ENCODE data around the gene HK1. TPM values are rescaled to one million over a fixed set of nuclear protein-coding genes. Genes with fewer than 3 reads are reported as not detected.
A peak's percentile ranks its signal among the peaks of the same experiment; 100 is the strongest.

HK1 gene
- total and polyA plus RNA-seq, 2 of the 13 experiments (the other 11 are each of a cell fraction or from before 2014, with no cell fraction given), result 0.29 to 1.5 TPM

- TF ChIP-seq, protein P1, sequence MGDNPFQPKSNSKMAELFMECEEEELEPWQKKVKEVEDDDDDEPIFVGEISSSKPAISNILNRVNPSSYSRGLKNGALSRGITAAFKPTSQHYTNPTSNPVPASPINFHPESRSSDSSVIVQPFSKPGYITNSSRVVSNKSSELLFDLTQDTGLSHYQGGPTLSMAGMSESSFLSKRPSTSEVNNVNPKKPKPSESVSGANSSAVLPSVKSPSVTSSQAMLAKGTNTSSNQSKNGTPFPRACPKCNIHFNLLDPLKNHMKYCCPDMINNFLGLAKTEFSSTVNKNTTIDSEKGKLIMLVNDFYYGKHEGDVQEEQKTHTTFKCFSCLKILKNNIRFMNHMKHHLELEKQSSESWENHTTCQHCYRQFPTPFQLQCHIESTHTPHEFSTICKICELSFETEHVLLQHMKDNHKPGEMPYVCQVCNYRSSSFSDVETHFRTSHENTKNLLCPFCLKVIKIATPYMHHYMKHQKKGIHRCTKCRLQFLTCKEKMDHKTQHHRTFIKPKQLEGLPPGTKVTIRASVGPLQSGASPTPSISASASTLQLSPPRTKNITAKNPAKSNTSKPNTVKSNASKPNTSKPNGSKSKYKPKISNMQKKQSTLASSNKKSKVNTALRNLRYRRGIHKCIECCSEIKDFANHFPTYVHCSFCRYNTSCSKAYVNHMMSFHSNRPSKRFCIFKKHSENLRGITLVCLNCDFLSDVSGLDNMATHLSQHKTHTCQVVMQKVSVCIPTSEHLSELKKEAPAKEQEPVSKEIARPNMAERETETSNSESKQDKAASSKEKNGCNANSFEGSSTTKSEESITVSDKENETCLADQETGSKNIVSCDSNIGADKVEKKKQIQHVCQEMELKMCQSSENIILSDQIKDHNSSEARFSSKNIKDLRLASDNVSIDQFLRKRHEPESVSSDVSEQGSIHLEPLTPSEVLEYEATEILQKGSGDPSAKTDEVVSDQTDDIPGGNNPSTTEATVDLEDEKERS (CRISPR knock-in tag; IDR thresholded peaks at IDR 0.05), result no peak
- no peak for TF ChIP-seq PHF20 (CRISPR knock-in tag; IDR thresholded peaks at IDR 0.05)
- TF ChIP-seq, protein P2, sequence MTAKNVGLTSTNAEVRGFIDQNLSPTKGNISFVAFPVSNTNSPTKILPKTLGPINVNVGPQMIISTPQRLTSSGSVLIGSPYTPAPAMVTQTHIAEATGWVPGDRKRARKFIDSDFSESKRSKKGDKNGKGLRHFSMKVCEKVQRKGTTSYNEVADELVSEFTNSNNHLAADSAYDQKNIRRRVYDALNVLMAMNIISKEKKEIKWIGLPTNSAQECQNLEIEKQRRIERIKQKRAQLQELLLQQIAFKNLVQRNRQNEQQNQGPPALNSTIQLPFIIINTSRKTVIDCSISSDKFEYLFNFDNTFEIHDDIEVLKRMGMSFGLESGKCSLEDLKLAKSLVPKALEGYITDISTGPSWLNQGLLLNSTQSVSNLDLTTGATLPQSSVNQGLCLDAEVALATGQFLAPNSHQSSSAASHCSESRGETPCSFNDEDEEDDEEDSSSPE (CRISPR knock-in tag; IDR thresholded peaks at IDR 0.05), result no peak
These were observed 34.2 kb downstream of the HK1 start (continued) for GRCh38 chr10:69312528-69312927.

DNA sequence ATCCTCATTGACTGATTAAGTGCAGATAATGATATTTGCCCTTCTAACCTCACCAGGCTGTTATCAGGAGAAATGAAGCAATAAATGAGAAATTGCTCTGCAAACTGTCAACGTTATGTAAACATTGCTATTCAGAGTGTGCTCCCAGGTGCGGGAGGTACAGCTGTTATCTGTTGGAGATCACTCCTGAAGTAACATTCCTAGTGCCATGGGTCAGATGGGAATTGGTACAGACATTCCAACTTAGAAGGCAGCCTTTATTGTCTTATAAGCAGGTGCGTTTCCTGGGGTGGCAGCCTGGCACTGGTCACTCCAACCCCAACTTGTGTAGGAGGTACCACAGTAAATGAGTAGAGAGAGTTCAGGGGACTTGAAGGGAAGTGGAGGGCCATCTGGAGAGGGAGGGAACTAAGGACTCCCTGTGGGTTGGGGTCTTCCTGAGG, 36.8 kb downstream of the HK1 start:
- Histone ChIP-seq H3K36me3 (replicated peaks in 1 of 2; ENCODE audit: control insufficient read depth in 1 of 2, insufficient read depth in 2 of 2, low read length in 2 of 2) (no peaks in the 10 kb centered on the region), H3K9ac (ENCODE audit: insufficient read depth, low read depth, low read length) (no peak overlapping the region), H3K27ac (ENCODE audit: extremely low read length, insufficient read depth, low read length) (no peak overlapping the region), H3K9me3 (ENCODE audit: low read length) (no peaks in the 10 kb centered on the region), H3K27me3 (ENCODE audit: control insufficient read depth in 1 of 2, insufficient read depth in 2 of 2, low read length in 2 of 2) (peaks cover 3 to 40% of the 10 kb centered on the region in 2 experiments; a peak in 3 of 5 replicates), H4K20me1 (ENCODE audit: insufficient read depth, low read length) (no peaks in the 10 kb centered on the region), H2AFZ (ENCODE audit: low read length) (no peak overlapping the region), H3K4me1 (ENCODE audit: insufficient read depth, low read length) (0 out of 2 replicates have a peak, but pooled peaks cover 12% of the 10 kb centered on the region), H3K4me2 (ENCODE audit: low read depth, low read length) (no peak overlapping the region), H3K4me3 (replicated peaks in 1 of 3; ENCODE audit: insufficient read depth in 1 of 3, low read depth in 2 of 3, low read length in 3 of 3) (no peak overlapping the region), H3K79me2 (ENCODE audit: insufficient read depth, low read length) (no peaks in the 10 kb centered on the region)
- DNase-seq (ENCODE audit: low spot score), result peak; percentile 30
- in situ Hi-C loops (cut with HindIII; ENCODE audit: extremely low pct_ligation_motif_present, low pct_unique_long_range_greater_than_20kb), result no loop called here
- ChIA-PET CTCF (ENCODE audit: low intra/inter-chr PET ratio, low total read pairs) (no interaction called here), POLR2A (no interaction called here)
- no peak for ATAC-seq
- FAIRE-seq, result no peak
- intact Hi-C loops (cut with micrococcal nuclease; ENCODE audit: unreplicated experiment), result no loop called here
- 2% methylated on average over 3 of the region's 3 CpGs for WGBS (ENCODE audit: low lambda C conversion rate)
- no TSS peak for BruUV-seq (replicated peaks)
- no peak for TF ChIP-seq ZNF609 (CRISPR knock-in tag; IDR thresholded peaks at IDR 0.05; ENCODE audit: borderline replicate concordance)
- TF ChIP-seq HHEX (CRISPR knock-in tag; IDR thresholded peaks at IDR 0.05), result peak; percentile 58
- no peak for TF ChIP-seq DZIP1 (CRISPR knock-in tag; IDR thresholded peaks at IDR 0.05)
- TF ChIP-seq NR2F2 (IDR thresholded peaks at IDR 0.05; ENCODE audit: borderline replicate concordance, low read depth), result peak; percentile 42; the same call in 1 of the 2 replicates
- TF ChIP-seq IRX3 (CRISPR knock-in tag; IDR thresholded peaks at IDR 0.05; ENCODE audit: borderline replicate concordance, low read depth), result no peak
- TF ChIP-seq NR2F6 (IDR thresholded peaks at IDR 0.05), result peak; percentile 44; the same call in 1 of the 2 replicates
- TF ChIP-seq NR2F6 (CRISPR knock-in tag; IDR thresholded peaks at IDR 0.05), result no peak
- no peak for TF ChIP-seq ZNF138 (CRISPR knock-in tag; IDR thresholded peaks at IDR 0.05; ENCODE audit: low read depth)
- TF ChIP-seq CEBPB (IDR thresholded peaks at IDR 0.05; ENCODE audit: borderline replicate concordance, low read depth, low read length), result peak; percentile 58

Data from HepG2 (cell line).